HG03135 (cell line): ENCODE results near the gene PPM1F.

ENCODE experiments used
- ATAC-seq: cut with Tn5 transposase; IDR thresholded peaks from one replicate; pipeline ENCODE4 v1.9.1; 2021; ENCODE audit warnings: mild to moderate bottlenecking, moderate library complexity; ENCODE audit not compliant: unreplicated experiment

The PPM1F gene

GRCh38 chr22:21977814-21978213 is 25.2 kb upstream of the PPM1F start:
- no peak for ATAC-seq

- ATAC-seq = no peak
Measured at GRCh38 chr22:21975854-21976345, 23.3 kb upstream of the PPM1F start.

GRCh38 chr22:21975273-21975672 is 22.6 kb upstream of the PPM1F start:
- ATAC-seq = no peak

- ATAC-seq = no peak
Measured at GRCh38 chr22:21974058-21974649, 21.5 kb upstream of the PPM1F start.

GRCh38 chr22:21972806-21973205 is 20.2 kb upstream of the PPM1F start:
- ATAC-seq = no peak

GRCh38 chr22:21972293-21972779 is 19.7 kb upstream of the PPM1F start:
- ATAC-seq = no peak

GRCh38 chr22:21971858-21972275 is 19.2 kb upstream of the PPM1F start:
- no peak for ATAC-seq

GRCh38 chr22:21970800-21971617 is 18.4 kb upstream of the PPM1F start:
- ATAC-seq = no peak

- no peak for ATAC-seq
Measured at GRCh38 chr22:21970037-21970799, 17.6 kb upstream of the PPM1F start.

GRCh38 chr22:21968452-21969129 is 15.9 kb upstream of the PPM1F start:
- no peak for ATAC-seq

GRCh38 chr22:21967693-21968271 is 15.1 kb upstream of the PPM1F start:
- ATAC-seq = no peak

GRCh38 chr22:21966643-21967516 is 14.2 kb upstream of the PPM1F start:
- ATAC-seq = no peak

- ATAC-seq = no peak
Measured at GRCh38 chr22:21965762-21966288, 13.2 kb upstream of the PPM1F start.

- ATAC-seq = no peak
Measured at GRCh38 chr22:21964918-21965484, 12.4 kb upstream of the PPM1F start.

- no peak for ATAC-seq
Measured at GRCh38 chr22:21964234-21964633, 11.6 kb upstream of the PPM1F start.

GRCh38 chr22:21963790-21964211 is 11.2 kb upstream of the PPM1F start:
- no peak for ATAC-seq

GRCh38 chr22:21963286-21963685 is 10.6 kb upstream of the PPM1F start:
- no peak for ATAC-seq

- ATAC-seq = no peak
Measured at GRCh38 chr22:21962655-21962949, 10.0 kb upstream of the PPM1F start.
